Measurements from ENCODE around the gene C4B.
"Not testable (repeated sequence)": the region's sequence is repeated elsewhere in the genome, so short reads cannot be mapped to it uniquely, and the experiment has no call there.

Gene C4B

DNA sequence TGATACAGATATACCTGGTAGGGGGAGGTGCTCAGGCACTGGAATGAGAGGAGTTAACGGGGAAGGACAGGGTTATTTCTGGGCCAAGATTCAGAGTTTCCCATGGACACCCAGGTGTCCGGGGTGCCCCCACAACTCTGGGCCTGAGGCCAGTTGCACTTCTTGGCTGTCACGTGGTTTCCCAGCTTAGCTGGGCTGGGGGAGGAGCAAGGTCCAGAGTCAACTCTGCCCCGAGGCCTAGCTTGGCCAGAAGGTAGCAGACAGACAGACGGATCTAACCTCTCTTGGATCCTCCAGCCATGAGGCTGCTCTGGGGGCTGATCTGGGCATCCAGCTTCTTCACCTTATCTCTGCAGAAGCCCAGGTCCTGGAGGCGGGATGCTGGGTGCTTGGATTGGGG lies at the start of gene C4B:
Gene C4B (plus strand): TSS at position 249 of the 400 bp plus-strand sequence. CDS start 51 bp downstream, at position 300.
- not testable (repeated sequence) for DNase-seq (ENCODE audit: low spot score)

GRCh38 chr6:31965700-31966099 lies 48.9 kb upstream of the C4B start:
- DNase-seq (ENCODE audit: low spot score): no peak

DNA sequence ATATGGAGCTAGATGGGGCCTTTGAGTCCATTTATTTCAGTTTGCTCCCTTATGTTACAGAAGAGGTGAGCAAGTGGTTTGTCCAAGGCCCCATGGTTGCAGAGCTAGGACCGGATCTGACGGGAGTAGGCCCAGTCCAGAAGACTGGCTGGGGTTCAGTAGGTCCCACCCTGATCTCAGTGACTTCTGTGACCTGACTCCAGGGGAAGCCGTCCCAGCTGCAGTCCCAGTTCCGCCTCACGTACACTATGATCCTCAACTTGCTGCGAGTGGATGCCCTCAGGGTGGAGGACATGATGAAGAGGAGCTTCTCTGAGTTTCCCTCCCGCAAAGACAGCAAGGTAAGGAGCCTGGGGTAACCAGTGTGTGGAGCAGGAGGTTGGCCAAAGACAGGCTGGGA lies 48.1 kb upstream of the C4B start:
- DNase-seq (ENCODE audit: low spot score): no peak

- no peak for DNase-seq (ENCODE audit: low spot score)
These were observed 47.3 kb upstream of the C4B start for GRCh38 chr6:31966997-31967925.

GRCh38 chr6:31967926-31968320 lies 46.7 kb upstream of the C4B start:
- DNase-seq (ENCODE audit: low spot score): no peak

- no peak for DNase-seq (ENCODE audit: low spot score)
These were observed 46.3 kb upstream of the C4B start for GRCh38 chr6:31968326-31968725.

DNA sequence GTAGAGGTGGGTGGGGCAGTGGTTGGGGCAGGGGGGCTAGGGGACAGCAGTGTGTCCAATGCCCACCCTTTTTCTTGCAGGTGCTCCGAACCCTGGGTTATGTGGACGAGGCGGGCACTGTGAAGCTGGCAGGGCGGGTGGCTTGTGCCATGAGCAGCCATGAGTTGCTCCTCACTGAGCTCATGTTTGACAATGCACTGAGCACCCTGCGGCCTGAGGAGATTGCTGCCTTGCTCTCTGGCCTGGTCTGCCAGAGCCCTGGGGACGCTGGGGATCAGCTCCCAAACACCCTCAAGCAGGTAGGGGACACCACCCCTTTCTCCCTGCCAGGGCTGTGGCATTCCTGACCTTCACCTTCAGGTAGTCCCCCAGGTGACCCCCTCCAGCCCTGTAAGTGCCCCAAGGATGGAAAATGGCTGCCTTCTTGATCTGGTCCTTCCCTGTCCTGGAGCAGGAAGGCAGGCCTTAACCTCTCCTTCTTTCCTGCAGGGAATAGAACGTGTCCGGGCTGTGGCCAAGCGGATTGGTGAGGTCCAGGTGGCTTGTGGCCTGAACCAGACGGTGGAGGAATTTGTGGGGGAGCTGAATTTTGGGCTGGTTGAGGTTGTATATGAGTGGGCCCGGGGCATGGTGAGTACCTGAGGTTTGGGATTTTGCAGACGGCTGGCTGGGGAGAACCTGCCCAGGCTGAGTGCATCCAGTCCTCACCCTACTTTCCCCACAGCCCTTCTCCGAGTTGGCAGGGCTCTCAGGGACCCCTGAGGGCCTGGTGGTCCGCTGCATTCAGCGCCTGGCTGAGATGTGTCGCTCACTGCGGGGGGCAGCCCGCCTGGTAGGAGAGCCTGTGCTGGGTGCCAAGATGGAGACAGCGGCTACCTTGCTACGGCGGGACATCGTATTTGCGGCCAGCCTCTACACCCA lies 45.5 kb upstream of the C4B start:
- no peak for DNase-seq (ENCODE audit: low spot score)

DNA sequence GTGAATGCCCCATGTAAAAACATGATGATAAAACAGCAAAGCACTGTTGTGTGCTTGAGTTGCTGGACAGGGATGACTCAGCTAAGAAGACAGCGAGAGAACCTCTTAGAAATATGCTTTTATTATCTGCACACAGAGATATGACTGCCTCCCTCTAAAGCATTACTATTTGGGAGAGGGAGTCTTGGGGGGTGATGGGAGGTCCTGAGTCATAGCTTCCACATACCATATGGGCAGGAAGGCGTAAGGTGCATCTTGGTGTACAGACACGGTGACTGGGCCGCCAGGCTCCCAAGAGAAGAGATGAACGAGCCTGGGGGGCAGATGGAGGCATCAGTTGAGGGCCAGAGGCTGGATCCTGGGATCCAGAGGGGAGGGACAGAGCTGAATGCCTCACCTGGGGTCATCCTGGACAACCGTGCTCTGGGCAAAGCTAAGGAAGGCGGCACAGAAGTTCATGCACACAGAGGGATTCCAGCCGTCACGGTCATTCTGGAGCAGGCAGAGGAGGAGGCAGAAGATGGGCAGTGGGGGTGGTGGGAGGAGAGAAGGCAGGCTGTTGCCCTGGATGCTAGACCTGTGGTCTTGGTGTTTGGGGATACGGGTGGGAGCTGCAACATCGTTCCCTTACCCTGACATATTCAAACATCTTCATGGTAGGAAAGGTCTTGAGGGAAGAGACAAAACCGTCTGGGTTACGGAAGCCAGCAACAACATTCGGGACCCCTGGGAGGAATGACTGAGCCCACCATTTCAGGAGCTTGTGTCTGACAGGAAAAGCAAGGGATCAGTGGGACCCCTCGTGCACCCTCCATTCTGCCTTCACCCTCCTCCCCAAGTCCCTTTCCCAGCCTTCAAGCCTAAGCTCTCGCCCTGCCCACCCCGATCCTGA lies 44.6 kb upstream of the C4B start:
- no peak for DNase-seq (ENCODE audit: low spot score)

DNA sequence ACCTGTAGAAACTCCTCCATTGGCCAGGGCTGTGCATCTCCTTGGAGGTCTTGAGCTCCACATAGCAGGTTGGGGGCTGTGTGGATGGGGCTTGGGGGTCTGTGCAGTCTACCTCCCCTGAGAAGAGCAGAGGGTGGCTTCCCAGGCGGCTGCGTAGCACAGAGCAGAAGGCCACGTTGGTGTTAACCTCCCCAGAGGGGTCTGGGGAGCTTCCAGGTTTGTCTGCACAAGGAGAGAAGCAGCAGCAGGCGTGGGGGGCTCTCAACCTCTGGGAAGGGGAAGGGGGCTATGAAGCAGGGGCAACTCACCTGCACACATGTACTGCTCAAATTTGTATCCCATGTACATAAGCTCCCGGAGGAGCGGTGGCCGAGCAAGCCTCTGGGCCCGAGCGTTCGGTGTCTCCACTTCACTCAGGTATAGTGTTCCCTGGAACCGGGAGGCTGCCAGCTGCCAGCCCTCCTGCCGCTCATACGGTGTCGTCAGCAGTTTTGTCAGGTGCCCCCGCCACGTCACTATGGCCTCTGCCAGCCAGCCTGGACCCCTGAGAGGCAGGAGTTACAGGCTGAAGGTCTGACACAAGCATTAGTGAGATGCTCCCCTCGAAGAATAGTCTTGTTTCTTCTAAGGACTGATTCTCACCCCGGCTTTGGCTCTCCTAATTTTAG lies 43.9 kb upstream of the C4B start:
- no peak for DNase-seq (ENCODE audit: low spot score)

DNA sequence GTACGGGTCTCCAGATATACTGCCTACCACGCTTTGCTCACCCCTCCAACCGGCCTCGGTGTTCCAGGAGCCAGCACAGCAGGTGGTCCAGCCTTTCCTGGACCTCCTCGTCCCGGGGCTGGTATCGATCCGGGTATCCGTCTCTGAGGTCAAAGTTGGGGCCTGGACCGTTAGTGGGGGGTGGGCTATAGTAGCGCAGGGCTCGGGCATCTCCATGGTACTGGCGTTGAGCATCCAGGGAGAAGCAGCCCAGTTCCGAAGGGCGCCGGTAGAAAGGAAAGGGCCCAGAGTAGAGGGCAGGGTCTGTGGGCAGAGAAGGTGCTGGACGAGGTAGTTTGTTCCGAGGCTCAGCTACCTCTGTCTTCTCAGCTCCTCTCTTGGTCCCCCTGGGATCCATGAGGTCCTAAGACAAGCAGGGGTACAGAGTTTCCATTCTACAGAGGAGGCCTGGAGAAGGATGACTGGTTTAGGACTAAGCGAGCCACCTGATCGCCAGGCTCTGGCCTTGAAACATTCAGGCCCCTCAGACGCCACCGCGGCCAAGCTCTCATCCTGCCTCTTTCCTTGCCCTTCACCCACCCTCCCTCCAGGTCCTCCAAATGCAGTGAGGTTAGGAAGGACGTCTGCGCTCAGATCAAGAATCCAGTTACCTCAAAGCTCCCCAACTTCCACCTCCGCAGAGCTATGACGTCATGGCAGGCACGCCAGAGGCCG lies 43.2 kb upstream of the C4B start:
- no peak for DNase-seq (ENCODE audit: low spot score)

DNA sequence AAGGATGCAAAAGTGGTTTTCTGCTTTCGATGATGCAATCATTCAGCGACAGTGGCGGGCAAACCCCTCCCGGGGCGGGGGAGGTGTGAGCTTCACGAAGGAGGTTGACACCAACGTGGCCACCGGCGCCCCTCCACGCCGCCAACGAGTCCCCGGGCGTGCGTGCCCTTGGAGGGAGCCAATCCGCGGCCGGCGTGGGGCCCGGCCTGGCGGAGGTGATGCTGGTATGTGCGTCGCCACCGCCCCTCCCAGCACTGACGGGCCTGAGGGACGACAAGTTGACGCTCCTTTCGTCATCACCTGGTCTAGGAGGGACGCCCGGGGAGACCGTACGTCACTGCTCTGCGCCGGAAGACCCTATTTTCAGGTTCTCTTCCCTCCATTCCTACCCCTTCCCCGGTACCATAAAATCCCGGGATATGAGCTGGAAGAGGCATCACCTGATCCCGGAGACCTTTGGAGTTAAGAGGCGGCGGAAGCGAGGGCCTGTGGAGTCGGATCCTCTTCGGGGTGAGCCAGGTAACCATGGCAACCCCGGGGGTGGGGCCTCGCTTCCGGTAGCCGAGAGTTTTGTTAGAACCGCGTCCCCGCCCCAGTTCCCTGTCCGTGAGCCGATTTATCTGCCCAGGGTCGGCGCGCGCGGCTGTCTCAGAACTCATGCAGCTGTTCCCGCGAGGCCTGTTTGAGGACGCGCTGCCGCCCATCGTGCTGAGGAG lies 42.4 kb upstream of the C4B start, which contains the start of gene DXO:
Gene DXO (minus strand): TSS at position 146 of the 716 bp plus-strand sequence. CDS start 463 bp downstream, outside the sequence.
- peak; percentile 99 for DNase-seq (ENCODE audit: low spot score)

- DNase-seq (ENCODE audit: low spot score): peak; percentile 68
These were observed 41.8 kb upstream of the C4B start for GRCh38 chr6:31972709-31973350.

DNA sequence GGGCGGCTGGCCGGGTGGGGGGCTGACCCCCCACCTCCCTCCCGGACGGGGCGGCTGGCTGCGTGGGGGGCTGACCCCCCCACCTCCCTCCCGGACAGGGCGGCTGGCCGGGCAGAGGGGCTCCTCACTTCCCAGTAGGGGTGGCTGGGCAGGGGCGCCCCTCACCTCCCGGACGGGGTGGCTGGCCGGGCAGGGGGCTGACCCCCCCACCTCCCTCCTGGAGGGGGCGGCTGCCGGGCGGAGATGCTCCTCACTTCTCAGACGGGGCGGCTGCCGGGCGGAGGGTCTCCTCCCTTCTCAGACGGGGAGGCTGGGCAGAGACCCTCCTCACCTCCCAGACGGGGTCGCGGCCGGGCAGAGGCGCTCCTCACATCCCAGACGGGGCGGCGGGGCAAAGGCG lies 38.5 kb upstream of the C4B start:
- DNase-seq (ENCODE audit: low spot score): not testable (repeated sequence)

- no peak for DNase-seq (ENCODE audit: low spot score)
These were observed 36.7 kb upstream of the C4B start for GRCh38 chr6:31977816-31978431.

- no peak for DNase-seq (ENCODE audit: low spot score)
These were observed 35.8 kb upstream of the C4B start for GRCh38 chr6:31978831-31979230.

DNA sequence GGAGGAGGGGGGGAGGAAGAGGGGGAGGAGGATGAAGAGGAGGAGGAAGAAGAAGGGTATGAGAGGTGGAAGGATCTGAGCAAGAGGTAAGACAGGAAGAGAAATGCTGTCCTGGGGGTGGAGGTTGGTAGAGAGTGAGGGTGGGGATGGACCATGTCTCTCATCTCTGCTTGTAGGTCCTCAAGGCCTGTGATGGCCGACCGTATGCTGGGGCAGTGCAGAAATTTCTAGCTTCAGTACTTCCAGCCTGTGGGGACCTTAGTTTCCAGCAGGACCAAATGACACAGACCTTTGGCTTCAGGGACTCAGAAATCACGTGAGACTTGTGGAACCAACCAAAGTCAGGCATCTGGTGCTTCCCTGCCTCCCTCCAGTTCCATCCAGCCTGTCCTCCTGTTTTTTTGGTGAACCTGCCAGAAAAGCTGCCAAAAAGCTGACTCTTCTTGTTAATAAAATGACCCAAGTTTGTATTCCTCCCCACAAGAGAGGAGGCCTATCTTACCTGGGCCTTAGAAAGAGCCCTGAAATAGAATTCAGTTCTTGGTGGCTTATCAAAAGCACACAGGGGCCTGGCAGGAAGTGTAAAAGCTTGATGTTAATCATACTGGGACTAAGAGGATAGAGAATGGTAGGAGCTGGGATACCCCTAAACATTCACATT lies 35.2 kb upstream of the C4B start:
- no peak for DNase-seq (ENCODE audit: low spot score)

- not testable (repeated sequence) for DNase-seq (ENCODE audit: low spot score)
These were observed 34.3 kb upstream of the C4B start for GRCh38 chr6:31980195-31980876.

DNA sequence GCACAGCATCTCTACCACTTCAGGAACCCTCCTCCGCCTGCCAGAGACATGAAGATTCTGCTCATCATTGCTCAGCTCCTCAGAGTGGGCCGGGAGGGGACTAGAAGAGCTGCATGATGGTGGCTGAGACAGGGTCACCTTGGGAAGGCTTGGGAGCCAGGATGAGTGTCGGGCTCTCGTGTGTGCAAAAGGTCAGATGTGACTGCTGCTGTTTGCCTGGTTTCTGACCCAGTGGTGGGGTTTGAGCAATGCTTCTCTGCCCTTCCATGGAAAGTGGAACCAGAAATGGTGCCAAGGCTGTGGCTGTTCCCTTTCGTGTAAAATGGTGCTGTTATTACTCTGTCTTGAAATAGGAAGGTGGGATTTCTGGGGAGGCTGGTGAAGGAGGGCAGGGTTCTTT lies 33.6 kb upstream of the C4B start:
- DNase-seq (ENCODE audit: low spot score): not testable (repeated sequence)

All from GM03348 (cell line).